ENCODE measurements around the gene ALDH1A2. TPM values are rescaled to one million over a fixed set of nuclear protein-coding genes. Genes with fewer than 3 reads are reported as not detected.

The ALDH1A2 gene
- polyA plus RNA-seq, 1 donor (not counting 4 experiments of a cell fraction or from before 2014, with no cell fraction given) = 1.9 TPM

DNA sequence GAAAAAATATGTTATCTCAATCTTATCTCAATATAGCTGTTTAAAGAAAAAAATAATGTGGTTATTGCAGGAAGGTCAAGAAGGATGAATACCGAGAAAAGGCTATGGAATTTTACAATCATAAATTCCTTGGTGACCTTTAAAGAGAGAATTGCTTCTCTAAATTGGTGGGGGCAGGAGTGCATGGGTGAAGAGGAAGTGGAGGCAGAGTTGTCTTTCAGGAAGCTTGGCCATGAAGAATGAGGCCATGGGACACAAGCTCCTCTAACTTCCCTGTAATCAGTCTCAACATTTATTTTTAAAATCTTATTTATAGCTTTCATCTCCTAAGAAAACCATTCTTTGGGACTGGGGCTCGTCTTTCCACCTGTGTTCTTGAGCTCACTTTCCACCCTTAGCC is 22.4 kb upstream of the ALDH1A2 start:
- no peaks in the 10 kb centered on the region for H3K36me3 ChIP-seq (ENCODE audit: control insufficient read depth in 2 of 2, extremely low read depth in 1 of 2, insufficient read depth in 2 of 2, low read length in 2 of 2)
- H2AFZ ChIP-seq (ENCODE audit: control insufficient read depth, low read length) = no peak overlapping the region
- no peak overlapping the region for H3K4me3 ChIP-seq (ENCODE audit: control insufficient read depth in 2 of 3, extremely low read depth in 1 of 3, insufficient read depth in 2 of 3, low read depth in 1 of 3, low read length in 3 of 3)
- FAIRE-seq (no peak), DNase-seq (ENCODE audit: low read depth, low spot score) (no peak)
- no peak overlapping the region for H3K4me2 ChIP-seq (ENCODE audit: control insufficient read depth, extremely low read depth, insufficient read depth, low read depth, low read length)
- H3K79me2 ChIP-seq (ENCODE audit: control insufficient read depth, insufficient read depth, low read length) = no peaks in the 10 kb centered on the region
- H3K4me1 ChIP-seq (ENCODE audit: control insufficient read depth, extremely low read depth, insufficient read depth, low read length) = peaks cover 14% of the 10 kb centered on the region
- no peaks in the 10 kb centered on the region for H3K27me3 ChIP-seq (ENCODE audit: control insufficient read depth, extremely low read depth, insufficient read depth, low read length)
- no peak for TF ChIP-seq EZH2 (IDR thresholded peaks at IDR 0.05; ENCODE audit: low read length)
- TF ChIP-seq, protein P1, sequence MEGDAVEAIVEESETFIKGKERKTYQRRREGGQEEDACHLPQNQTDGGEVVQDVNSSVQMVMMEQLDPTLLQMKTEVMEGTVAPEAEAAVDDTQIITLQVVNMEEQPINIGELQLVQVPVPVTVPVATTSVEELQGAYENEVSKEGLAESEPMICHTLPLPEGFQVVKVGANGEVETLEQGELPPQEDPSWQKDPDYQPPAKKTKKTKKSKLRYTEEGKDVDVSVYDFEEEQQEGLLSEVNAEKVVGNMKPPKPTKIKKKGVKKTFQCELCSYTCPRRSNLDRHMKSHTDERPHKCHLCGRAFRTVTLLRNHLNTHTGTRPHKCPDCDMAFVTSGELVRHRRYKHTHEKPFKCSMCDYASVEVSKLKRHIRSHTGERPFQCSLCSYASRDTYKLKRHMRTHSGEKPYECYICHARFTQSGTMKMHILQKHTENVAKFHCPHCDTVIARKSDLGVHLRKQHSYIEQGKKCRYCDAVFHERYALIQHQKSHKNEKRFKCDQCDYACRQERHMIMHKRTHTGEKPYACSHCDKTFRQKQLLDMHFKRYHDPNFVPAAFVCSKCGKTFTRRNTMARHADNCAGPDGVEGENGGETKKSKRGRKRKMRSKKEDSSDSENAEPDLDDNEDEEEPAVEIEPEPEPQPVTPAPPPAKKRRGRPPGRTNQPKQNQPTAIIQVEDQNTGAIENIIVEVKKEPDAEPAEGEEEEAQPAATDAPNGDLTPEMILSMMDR (optimal IDR thresholded peaks at IDR 0.05 in 1 of 3, IDR thresholded peaks at IDR 0.05 in 1 of 3, conservative IDR thresholded peaks at IDR 0.05 in 1 of 3; ENCODE audit: extremely low read depth in 1 of 3, insufficient read depth in 2 of 3, low read length in 3 of 3) = no peak
- no peaks in the 10 kb centered on the region for H3K9me3 ChIP-seq (ENCODE audit: control insufficient read depth, low read depth, low read length)
- dilution Hi-C loops (cut with MboI; ENCODE audit: extremely low pct_ligation_motif_present, low sequenced_read_pairs) = no loop called here
- H3K27ac ChIP-seq (ENCODE audit: control insufficient read depth, insufficient read depth, low read length) = no peak overlapping the region
- no peaks in the 10 kb centered on the region for H4K20me1 ChIP-seq (ENCODE audit: control insufficient read depth, extremely low read depth, insufficient read depth, low read length)
- H3K9ac ChIP-seq (ENCODE audit: control insufficient read depth, extremely low read depth, insufficient read depth, low read length) = no peak overlapping the region
- no peaks in the 10 kb centered on the region for H3K9me1 ChIP-seq (ENCODE audit: control insufficient read depth, extremely low read depth, insufficient read depth, low read length)

DNA sequence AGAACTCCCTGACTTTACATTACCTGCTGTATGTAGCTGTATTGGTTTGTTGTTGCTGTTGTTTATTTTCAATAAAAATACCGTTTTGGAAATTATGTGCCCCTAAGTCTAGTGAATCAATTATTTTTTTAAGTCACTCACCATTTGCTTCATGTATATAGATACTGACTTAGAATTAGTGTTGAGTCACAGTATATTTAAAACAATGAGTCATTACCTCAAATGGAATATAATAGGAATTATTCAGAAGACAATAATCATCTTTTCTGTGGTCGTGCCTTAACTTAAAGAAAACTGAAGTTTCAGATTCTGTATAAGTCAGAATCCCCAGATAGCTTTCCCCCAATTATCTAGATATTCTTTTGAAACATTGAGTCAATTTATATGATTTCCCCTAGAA is 21.0 kb upstream of the ALDH1A2 start:
- Histone ChIP-seq H3K4me3 (ENCODE audit: control insufficient read depth in 2 of 3, extremely low read depth in 1 of 3, insufficient read depth in 2 of 3, low read depth in 1 of 3, low read length in 3 of 3) (no peak overlapping the region), H3K4me1 (ENCODE audit: control insufficient read depth, extremely low read depth, insufficient read depth, low read length) (peaks cover 14% of the 10 kb centered on the region), H4K20me1 (ENCODE audit: control insufficient read depth, extremely low read depth, insufficient read depth, low read length) (no peaks in the 10 kb centered on the region), H3K9me1 (ENCODE audit: control insufficient read depth, extremely low read depth, insufficient read depth, low read length) (no peaks in the 10 kb centered on the region), H3K9me3 (ENCODE audit: control insufficient read depth, low read depth, low read length) (no peaks in the 10 kb centered on the region), H2AFZ (ENCODE audit: control insufficient read depth, low read length) (no peak overlapping the region), H3K9ac (ENCODE audit: control insufficient read depth, extremely low read depth, insufficient read depth, low read length) (no peak overlapping the region), H3K4me2 (ENCODE audit: control insufficient read depth, extremely low read depth, insufficient read depth, low read depth, low read length) (peak overlapping the region; percentile 39), H3K79me2 (ENCODE audit: control insufficient read depth, insufficient read depth, low read length) (no peaks in the 10 kb centered on the region), H3K36me3 (ENCODE audit: control insufficient read depth in 2 of 2, extremely low read depth in 1 of 2, insufficient read depth in 2 of 2, low read length in 2 of 2) (no peaks in the 10 kb centered on the region), H3K27me3 (ENCODE audit: control insufficient read depth, extremely low read depth, insufficient read depth, low read length) (no peaks in the 10 kb centered on the region), H3K27ac (ENCODE audit: control insufficient read depth, insufficient read depth, low read length) (no peak overlapping the region)
- DNase-seq (ENCODE audit: low read depth, low spot score) (no peak), FAIRE-seq (peak; percentile 26)
- dilution Hi-C loops (cut with MboI; ENCODE audit: extremely low pct_ligation_motif_present, low sequenced_read_pairs) = no loop called here
- TF ChIP-seq EZH2 (IDR thresholded peaks at IDR 0.05; ENCODE audit: low read length) = no peak
- TF ChIP-seq, protein P1 (optimal IDR thresholded peaks at IDR 0.05 in 1 of 3, IDR thresholded peaks at IDR 0.05 in 1 of 3, conservative IDR thresholded peaks at IDR 0.05 in 1 of 3; ENCODE audit: extremely low read depth in 1 of 3, insufficient read depth in 2 of 3, low read length in 3 of 3) = no peak

Measured in keratinocyte (primary cell).